Spleen (tissue), 11 donors: Measurements from ENCODE around the gene TMEM97. TPM values are rescaled to one million over a fixed set of nuclear protein-coding genes. Genes with fewer than 3 reads are reported as not detected.

Experiments
- DNase-seq: peaks from one replicate; pipeline ENCODE4 v3.0.0-alpha.2; 2020
- H3K27ac ChIP-seq, 8 donors: fragments of 200-600 bp; sonication (generic) in 7 of 8; 1 replicate in 4 of 8; 2 replicates in 4 of 8; pipeline versions ENCODE4 v1.5.0 to v1.8.0; 2016 to 2021; ENCODE audit warnings: inconsistent platforms in 4 of 8, mild to moderate bottlenecking in 4 of 8, moderate library complexity in 1 of 8
- H3K27me3 ChIP-seq, 7 donors: fragments of 200-600 bp; sonication (generic) in 6 of 7; replicated peaks in 1 of 7; 1 replicate in 4 of 7; 2 replicates in 3 of 7; pipeline versions ENCODE4 v1.5.0 to v1.8.0; 2016 to 2021; ENCODE audit warnings: inconsistent platforms in 3 of 7, mild to moderate bottlenecking in 1 of 7
- H3K36me3 ChIP-seq, 6 donors: fragments of 200-600 bp; sonication (generic) in 5 of 6; 1 replicate in 4 of 6; 2 replicates in 2 of 6; pipeline versions ENCODE4 v1.5.0 to v1.8.0; 2016 to 2021; ENCODE audit warnings: inconsistent platforms in 2 of 6
- H3K4me1 ChIP-seq, 6 donors: fragments of 200-600 bp; sonication (generic) in 5 of 6; 1 replicate in 3 of 6; 2 replicates in 3 of 6; pipeline versions ENCODE4 v1.5.0 to v1.8.0; 2016 to 2021; ENCODE audit warnings: inconsistent platforms in 3 of 6
- H3K4me3 ChIP-seq, 8 donors: fragments of 200-600 bp; sonication (generic) in 7 of 8; 1 replicate in 4 of 8; 2 replicates in 4 of 8; pipeline versions ENCODE4 v1.5.0 to v1.8.0; 2016 to 2021; ENCODE audit warnings: inconsistent platforms in 4 of 8, mild to moderate bottlenecking in 4 of 8, moderate library complexity in 2 of 8
- H3K9me3 ChIP-seq, 8 donors: fragments of 200-600 bp; sonication (generic) in 7 of 8; 1 replicate in 4 of 8; 2 replicates in 4 of 8; pipeline versions ENCODE4 v1.5.0 to v1.8.0; 2016 to 2021; ENCODE audit warnings: inconsistent platforms in 4 of 8
- CTCF ChIP-seq, 11 experiments: fragments of 200-600 bp in 7 of 11; fragments of 450-650 bp in 4 of 11; sonication (generic) in 4 of 11; IDR thresholded peaks in 8 of 11; conservative IDR thresholded peaks in 3 of 11; 1 replicate in 7 of 11; 2 replicates in 4 of 11; pipeline versions ENCODE4 v1.4.0 to v1.8.0; 2016 to 2021; ENCODE audit warnings: antibody characterized with exemption in 11 of 11, inconsistent platforms in 4 of 11, mild to moderate bottlenecking in 1 of 11
- POLR2A ChIP-seq, 3 donors: fragments of 450-650 bp; IDR thresholded peaks; one replicate each; pipeline ENCODE4 v1.5.1; 2017; ENCODE audit warnings: antibody characterized with exemption in 3 of 3, mild to moderate bottlenecking in 1 of 3
- POLR2AphosphoS5 ChIP-seq, 3 donors: sonication (generic); formaldehyde crosslinking; IDR thresholded peaks; one replicate each; pipeline ENCODE4 v1.5.1; 2017; ENCODE audit warnings: antibody characterized with exemption in 3 of 3
- WGBS, 5 donors: extraction: QIAGEN DNeasy Blood & Tissue Kit in 3 of 5; methylation state at CpG; one replicate each; pipeline versions ENCODE4 v1.1.5 to v1.1.7; 2013 to 2018; 5-methylcytosine and 5-hydroxymethylcytosine counted together
- intact Hi-C: fragments of 100-400 bp; cut with DNase I; formaldehyde crosslinking; loops from one replicate; pipeline ENCODE4 v1.15.0; 2023; ENCODE audit warnings: low total_unique reads
- polyA plus RNA-seq, 3 donors: library from polyadenylated mRNA; stranded (reverse); fragments of 200-250 nt; gene quantifications; one replicate each; pipeline ENCODE4 v1.2.1, GENCODE V29; 2013
- total RNA-seq, 7 donors: library from RNA; depleted of rRNA in 3 of 7; stranded (reverse); fragments of >200 nt in 3 of 7; fragmentation: NEBNext Ultra II Directional in 4 of 7; extraction: Animal tissue kit (Norgen Biotek cat#: 25700) in 4 of 7; gene quantifications; one replicate each; pipeline versions ENCODE4 v1.1.0 to v1.2.1, GENCODE V29; 2016 to 2021
- donor health status: healthy with polysubstance abuse.
- donor health status: DM: no; HTN: no; CAD: no; lungs with moderate emphysema.
- donor health status: DM: no; HTN: no; CAD: no.
- donor health status: Bipolar disorder and iron deficiency.
- donor health status: healthy.
- donor health status: DM: no; HTN: no; CAD: no.
- donor health status: DM: yes; HTN: yes; CAD: no.

TMEM97 gene
- total and polyA plus RNA-seq, 10 donors = 1.5 to 7.3 (median 5.4) TPM

- Histone ChIP-seq H3K9me3 (no peaks in the 10 kb centered on the region), H3K27ac (peak overlapping the region in 4 of 8 donors; percentile 70 to 86 (median 78)), H3K27me3 (peaks cover 0 to 18% (median 0%) of the 10 kb centered on the region in 7 donors), H3K4me3 (no peak overlapping the region), H3K36me3 (peaks cover 0 to 17% (median 5%) of the 10 kb centered on the region in 6 donors), H3K4me1 (peaks cover 10 to 44% (median 29%) of the 10 kb centered on the region in 6 donors)
- DNase-seq = no peak
- 71 to 85% (median 78%) methylated on average over 10 of the region's 10 CpGs for WGBS, 5 donors
- intact Hi-C loops = no loop called here
- TF ChIP-seq POLR2A (IDR thresholded peaks at IDR 0.05) (no peak), CTCF (IDR thresholded peaks at IDR 0.05 in 8 of 11, conservative IDR thresholded peaks at IDR 0.05 in 3 of 11) (no peak), POLR2AphosphoS5 (IDR thresholded peaks at IDR 0.05) (no peak)
Observed at GRCh38 chr17:28369684-28370034, 50.7 kb downstream of the TMEM97 start.

- Histone ChIP-seq H3K27ac (peak within 1 kb of the TSS; percentile 8 to 86 (median 72)), H3K4me3 (peak within 1 kb of the TSS in 7 of 8 donors; percentile 64 to 88 (median 70)), H3K36me3 (peaks cover 0 to 12% (median 1%) of the 10 kb centered on the region in 6 donors), H3K4me1 (peaks cover 10 to 44% (median 29%) of the 10 kb centered on the region in 6 donors), H3K9me3 (no peaks in the 10 kb centered on the region), H3K27me3 (peaks cover 0 to 18% (median 0%) of the 10 kb centered on the region in 7 donors)
- TF ChIP-seq CTCF (IDR thresholded peaks at IDR 0.05 in 8 of 11, conservative IDR thresholded peaks at IDR 0.05 in 3 of 11) = no peak
- peak in 1 of 3 donors; percentile 31 for TF ChIP-seq POLR2AphosphoS5 (IDR thresholded peaks at IDR 0.05)
- WGBS, 5 donors = 38 to 51% (median 45%) methylated on average over 7 to 8 of the region's 8 CpGs
- DNase-seq = no peak
- intact Hi-C loops = no loop called here
Observed at GRCh38 chr17:28370035-28370743, 51.2 kb downstream of the TMEM97 start, which contains the start of gene VTN. Gene VTN, minus strand, starts transcription at chr17:28370307. Its CDS starts 104 bp downstream, at chr17:28370203.

GRCh38 chr17:28370744-28371103 lies 51.7 kb downstream of the TMEM97 start:
- intact Hi-C loops = no loop called here
- Histone ChIP-seq H3K27me3 (peaks cover 0 to 18% (median 0%) of the 10 kb centered on the region in 7 donors), H3K4me3 (peak overlapping the region in 5 of 8 donors; percentile 64 to 88 (median 75)), H3K9me3 (no peaks in the 10 kb centered on the region), H3K27ac (peak overlapping the region; percentile 8 to 86 (median 72)), H3K36me3 (peaks cover 0 to 6% (median 0%) of the 10 kb centered on the region in 6 donors), H3K4me1 (peaks cover 10 to 44% (median 29%) of the 10 kb centered on the region in 6 donors)
- DNase-seq = no peak
- TF ChIP-seq POLR2A (IDR thresholded peaks at IDR 0.05) (no peak), POLR2AphosphoS5 (IDR thresholded peaks at IDR 0.05) (no peak), CTCF (IDR thresholded peaks at IDR 0.05 in 8 of 11, conservative IDR thresholded peaks at IDR 0.05 in 3 of 11) (no peak)
- WGBS, 5 donors = 69 to 88% (median 80%) methylated on average over 1 of the region's 1 CpG
